ENCODE measurements around the gene ELMO3. TPM values are rescaled to one million over a fixed set of nuclear protein-coding genes. Genes with fewer than 3 reads are reported as not detected.

ELMO3 gene
- total RNA-seq, 1 donor from 2014 or later = 1.7 TPM

DNA sequence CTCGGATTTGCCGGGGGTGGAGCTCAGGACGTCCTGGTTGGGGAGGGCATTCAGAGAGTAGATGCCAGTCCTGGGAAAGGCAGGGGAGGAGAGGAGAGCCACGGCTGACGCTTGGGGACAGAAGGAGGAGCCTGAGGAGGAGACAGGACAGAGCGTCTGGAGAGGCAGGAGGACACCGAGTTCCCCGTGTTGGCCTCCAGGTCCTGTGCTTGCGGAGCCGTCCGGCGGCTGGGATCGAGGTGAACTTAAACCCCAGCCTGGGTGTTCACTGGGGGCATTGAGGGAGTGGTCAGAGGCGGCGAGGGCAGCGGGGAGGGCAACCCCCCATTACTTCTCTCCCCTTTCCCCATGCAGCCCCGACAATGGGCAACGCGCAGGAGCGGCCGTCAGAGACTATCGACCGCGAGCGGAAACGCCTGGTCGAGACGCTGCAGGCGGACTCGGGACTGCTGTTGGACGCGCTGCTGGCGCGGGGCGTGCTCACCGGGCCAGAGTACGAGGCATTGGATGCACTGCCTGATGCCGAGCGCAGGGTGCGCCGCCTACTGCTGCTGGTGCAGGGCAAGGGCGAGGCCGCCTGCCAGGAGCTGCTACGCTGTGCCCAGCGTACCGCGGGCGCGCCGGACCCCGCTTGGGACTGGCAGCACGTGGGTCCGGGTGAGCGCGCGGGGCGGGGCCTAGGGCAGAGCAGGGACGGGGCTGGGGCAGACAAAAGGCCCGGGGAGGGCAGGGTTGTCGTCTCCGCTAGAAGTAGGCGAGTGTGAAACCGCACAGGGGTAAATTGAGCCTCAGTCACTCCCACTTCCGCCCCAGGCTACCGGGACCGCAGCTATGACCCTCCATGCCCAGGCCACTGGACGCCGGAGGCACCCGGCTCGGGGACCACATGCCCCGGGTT lies 24.9 kb upstream of the ELMO3 start:
- Mint-ChIP-seq H3K36me3 (ENCODE audit: unreplicated experiment) (no peaks in the 10 kb centered on the region), H3K4me3 (ENCODE audit: unreplicated experiment) (peak overlapping the region; percentile 86), H3K27ac (ENCODE audit: unreplicated experiment) (peak overlapping the region; percentile 94), H3K9me3 (ENCODE audit: unreplicated experiment) (no peaks in the 10 kb centered on the region), H3K27me3 (ENCODE audit: unreplicated experiment) (no peaks in the 10 kb centered on the region), H3K4me1 (ENCODE audit: unreplicated experiment) (peaks cover 39% of the 10 kb centered on the region)
- peak; percentile 94 for DNase-seq (ENCODE audit: extremely low spot score, unreplicated experiment)
- TF ChIP-seq, protein P1, sequence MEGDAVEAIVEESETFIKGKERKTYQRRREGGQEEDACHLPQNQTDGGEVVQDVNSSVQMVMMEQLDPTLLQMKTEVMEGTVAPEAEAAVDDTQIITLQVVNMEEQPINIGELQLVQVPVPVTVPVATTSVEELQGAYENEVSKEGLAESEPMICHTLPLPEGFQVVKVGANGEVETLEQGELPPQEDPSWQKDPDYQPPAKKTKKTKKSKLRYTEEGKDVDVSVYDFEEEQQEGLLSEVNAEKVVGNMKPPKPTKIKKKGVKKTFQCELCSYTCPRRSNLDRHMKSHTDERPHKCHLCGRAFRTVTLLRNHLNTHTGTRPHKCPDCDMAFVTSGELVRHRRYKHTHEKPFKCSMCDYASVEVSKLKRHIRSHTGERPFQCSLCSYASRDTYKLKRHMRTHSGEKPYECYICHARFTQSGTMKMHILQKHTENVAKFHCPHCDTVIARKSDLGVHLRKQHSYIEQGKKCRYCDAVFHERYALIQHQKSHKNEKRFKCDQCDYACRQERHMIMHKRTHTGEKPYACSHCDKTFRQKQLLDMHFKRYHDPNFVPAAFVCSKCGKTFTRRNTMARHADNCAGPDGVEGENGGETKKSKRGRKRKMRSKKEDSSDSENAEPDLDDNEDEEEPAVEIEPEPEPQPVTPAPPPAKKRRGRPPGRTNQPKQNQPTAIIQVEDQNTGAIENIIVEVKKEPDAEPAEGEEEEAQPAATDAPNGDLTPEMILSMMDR (IDR thresholded peaks at IDR 0.05) = peak; percentile 44

DNA sequence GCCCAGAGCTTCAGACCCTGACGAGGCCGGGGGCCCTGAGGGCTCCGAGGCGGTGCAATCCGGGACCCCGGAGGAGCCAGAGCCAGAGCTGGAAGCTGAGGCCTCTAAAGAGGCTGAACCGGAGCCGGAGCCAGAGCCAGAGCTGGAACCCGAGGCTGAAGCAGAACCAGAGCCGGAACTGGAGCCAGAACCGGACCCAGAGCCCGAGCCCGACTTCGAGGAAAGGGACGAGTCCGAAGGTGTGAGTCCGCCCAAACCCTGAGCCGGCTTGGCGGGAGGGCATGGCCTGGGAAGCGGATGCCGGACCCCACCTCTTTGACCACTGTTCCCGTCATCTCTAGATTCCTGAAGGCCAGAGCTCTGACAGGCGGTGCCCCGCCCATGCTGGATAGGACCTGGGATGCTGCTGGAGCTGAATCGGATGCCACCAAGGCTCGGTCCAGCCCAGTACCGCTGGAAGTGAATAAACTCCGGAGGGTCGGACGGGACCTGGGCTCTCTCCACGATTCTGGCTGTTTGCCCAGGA lies 24.2 kb upstream of the ELMO3 start:
- Mint-ChIP-seq H3K4me3 (ENCODE audit: unreplicated experiment) (peak overlapping the region; percentile 86), H3K27ac (ENCODE audit: unreplicated experiment) (no peak overlapping the region), H3K9me3 (ENCODE audit: unreplicated experiment) (no peaks in the 10 kb centered on the region), H3K36me3 (ENCODE audit: unreplicated experiment) (no peaks in the 10 kb centered on the region), H3K4me1 (ENCODE audit: unreplicated experiment) (peaks cover 36% of the 10 kb centered on the region), H3K27me3 (ENCODE audit: unreplicated experiment) (no peaks in the 10 kb centered on the region)
- no peak for DNase-seq (ENCODE audit: extremely low spot score, unreplicated experiment)
- TF ChIP-seq, protein P1 (IDR thresholded peaks at IDR 0.05) = no peak

DNA sequence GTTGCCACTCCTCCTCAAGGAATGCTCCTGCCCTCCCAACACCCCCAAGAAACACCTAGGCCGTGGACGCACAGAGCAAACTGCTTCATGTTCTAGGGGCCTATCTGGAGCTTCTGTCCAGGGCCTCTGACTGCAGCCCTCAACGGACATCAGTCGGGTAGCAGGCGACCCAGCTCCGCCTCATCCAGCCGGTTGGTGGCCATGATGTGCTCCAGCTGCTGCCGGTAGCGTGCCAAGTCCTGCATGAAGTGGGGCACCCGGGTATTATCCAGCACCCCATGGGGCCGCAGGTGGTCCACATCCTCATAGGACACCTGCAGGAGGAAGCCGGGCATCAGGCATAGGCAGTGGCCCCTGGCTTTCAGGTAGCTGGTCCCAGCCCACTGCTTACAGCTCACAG lies 22.3 kb upstream of the ELMO3 start:
- Mint-ChIP-seq H3K9me3 (ENCODE audit: unreplicated experiment) (no peaks in the 10 kb centered on the region), H3K4me1 (ENCODE audit: unreplicated experiment) (peaks cover 22% of the 10 kb centered on the region), H3K27ac (ENCODE audit: unreplicated experiment) (no peak overlapping the region), H3K4me3 (ENCODE audit: unreplicated experiment) (no peak overlapping the region), H3K27me3 (ENCODE audit: unreplicated experiment) (no peaks in the 10 kb centered on the region), H3K36me3 (ENCODE audit: unreplicated experiment) (no peaks in the 10 kb centered on the region)
- no peak for DNase-seq (ENCODE audit: extremely low spot score, unreplicated experiment)
- TF ChIP-seq, protein P1 (IDR thresholded peaks at IDR 0.05) = no peak

DNA sequence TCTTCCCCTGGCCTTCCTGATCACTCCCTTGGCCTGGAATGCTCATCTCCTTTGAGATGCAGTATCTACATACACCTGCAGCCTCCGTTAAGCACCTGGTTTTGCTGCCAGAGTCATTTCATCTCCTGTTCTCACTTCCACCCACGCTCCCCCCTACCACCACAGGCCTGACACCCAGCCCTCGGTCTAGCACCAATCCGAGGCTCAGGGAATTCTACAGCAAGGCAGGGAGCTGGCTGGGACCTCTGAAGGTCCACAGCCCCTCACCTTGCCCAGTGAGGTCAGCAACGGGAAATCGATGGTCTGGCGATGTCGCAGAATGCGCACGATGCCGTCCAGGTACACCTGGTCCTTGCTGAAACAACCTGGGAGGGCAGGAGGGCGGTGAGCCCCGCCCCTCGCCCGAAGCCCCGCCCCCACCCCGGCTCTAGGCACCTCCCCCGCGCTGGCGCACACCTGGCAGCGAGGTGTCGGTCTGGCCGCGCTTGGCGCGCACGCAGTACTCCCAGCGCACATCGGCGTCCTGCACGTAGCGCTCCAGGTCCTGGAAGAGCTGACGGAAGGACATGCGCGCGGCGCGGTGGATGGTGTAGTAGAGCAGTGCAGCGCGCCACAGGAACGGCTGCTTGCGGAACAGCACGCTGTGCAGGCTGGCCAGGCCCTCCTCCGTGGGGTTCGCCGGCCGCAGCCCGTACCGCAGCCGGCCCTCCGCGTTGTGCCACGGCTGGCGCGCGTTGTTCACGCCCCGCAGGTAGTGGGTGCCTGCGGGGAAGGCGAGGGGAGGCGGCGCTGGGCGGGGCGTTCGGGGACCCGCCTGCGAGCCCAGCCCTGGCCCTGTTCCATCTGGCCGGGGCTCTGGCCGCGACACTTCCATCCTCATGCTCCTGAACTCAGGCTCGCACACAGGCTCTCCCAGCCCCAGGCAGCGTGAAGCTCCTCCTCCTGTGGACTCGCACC lies 20.9 kb upstream of the ELMO3 start:
- peaks cover 15% of the 10 kb centered on the region for H3K4me1 Mint-ChIP-seq (ENCODE audit: unreplicated experiment)
- no peaks in the 10 kb centered on the region for H3K36me3 Mint-ChIP-seq (ENCODE audit: unreplicated experiment)
- H3K9me3 Mint-ChIP-seq (ENCODE audit: unreplicated experiment) = no peaks in the 10 kb centered on the region
- TF ChIP-seq, protein P1 (IDR thresholded peaks at IDR 0.05) = no peak
- DNase-seq (ENCODE audit: extremely low spot score, unreplicated experiment) = no peak
- no peak overlapping the region for H3K4me3 Mint-ChIP-seq (ENCODE audit: unreplicated experiment)
- H3K27ac Mint-ChIP-seq (ENCODE audit: unreplicated experiment) = no peak overlapping the region
- no peaks in the 10 kb centered on the region for H3K27me3 Mint-ChIP-seq (ENCODE audit: unreplicated experiment)

Data from osteocyte (in vitro differentiated cells).